DND-41 (cell line): Measurements from ENCODE around the gene KRTAP10-5.

Experiments used
- EZH2 ChIP-seq: IDR thresholded peaks from 3 replicates; pipeline ENCODE4 v1.6.1; 2012; ENCODE audit warnings: borderline replicate concordance, low read depth, mild to moderate bottlenecking, moderate library complexity, low read length, inconsistent platforms; ENCODE audit not compliant: severe bottlenecking
- TF ChIP-seq, protein P1 (sequence below): IDR thresholded peaks from 2 replicates; pipeline ENCODE4 v1.5.1; 2012; ENCODE audit warnings: borderline replicate concordance, low read length, moderate library complexity, mild to moderate bottlenecking; ENCODE audit not compliant: poor library complexity, severe bottlenecking; ENCODE audit errors: extremely low read depth

DNA sequence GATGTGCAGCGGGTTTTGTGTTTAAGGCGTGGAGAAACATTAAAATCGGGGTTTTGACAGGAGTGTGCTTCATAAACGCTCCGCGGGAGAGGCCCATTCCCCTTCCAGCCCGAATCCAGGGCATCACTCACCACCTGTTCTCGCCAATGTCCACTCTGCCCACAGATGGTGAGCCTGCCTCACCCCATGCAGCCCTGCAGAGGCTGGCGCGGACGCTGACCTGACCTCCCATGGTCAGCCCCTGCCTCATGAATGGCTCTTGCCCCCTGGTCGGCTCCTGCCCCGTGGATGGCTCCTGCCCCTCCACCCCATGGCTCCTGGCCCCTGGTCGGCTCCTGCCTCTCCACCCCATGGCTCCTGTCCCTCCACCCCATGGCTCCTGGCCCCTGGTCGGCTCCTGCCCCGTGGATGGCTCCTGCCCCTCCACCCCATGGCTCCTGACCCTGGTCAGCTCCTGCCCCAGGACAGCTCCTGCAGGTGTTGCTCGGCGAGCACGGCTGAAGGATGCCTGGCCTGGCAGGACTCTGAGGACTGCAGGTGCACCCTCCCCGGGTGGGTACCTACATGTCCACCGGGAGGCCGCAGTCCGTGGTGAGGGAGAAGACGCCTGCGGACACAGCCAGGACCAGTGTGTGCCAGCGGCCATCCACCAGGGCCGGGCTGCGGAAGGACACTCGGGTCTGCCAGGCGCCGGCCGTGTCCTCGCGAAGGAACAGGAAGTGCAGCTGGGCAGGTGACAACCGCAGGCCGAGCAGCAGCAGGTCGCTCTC is 47.1 kb downstream of the KRTAP10-5 start:
- TF ChIP-seq, protein P1, sequence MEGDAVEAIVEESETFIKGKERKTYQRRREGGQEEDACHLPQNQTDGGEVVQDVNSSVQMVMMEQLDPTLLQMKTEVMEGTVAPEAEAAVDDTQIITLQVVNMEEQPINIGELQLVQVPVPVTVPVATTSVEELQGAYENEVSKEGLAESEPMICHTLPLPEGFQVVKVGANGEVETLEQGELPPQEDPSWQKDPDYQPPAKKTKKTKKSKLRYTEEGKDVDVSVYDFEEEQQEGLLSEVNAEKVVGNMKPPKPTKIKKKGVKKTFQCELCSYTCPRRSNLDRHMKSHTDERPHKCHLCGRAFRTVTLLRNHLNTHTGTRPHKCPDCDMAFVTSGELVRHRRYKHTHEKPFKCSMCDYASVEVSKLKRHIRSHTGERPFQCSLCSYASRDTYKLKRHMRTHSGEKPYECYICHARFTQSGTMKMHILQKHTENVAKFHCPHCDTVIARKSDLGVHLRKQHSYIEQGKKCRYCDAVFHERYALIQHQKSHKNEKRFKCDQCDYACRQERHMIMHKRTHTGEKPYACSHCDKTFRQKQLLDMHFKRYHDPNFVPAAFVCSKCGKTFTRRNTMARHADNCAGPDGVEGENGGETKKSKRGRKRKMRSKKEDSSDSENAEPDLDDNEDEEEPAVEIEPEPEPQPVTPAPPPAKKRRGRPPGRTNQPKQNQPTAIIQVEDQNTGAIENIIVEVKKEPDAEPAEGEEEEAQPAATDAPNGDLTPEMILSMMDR: no peak
- no peak for TF ChIP-seq EZH2
